H4 (cell line): Measurements from ENCODE around the gene ATP6V0A1. TPM values are rescaled to one million over a fixed set of nuclear protein-coding genes. Genes with fewer than 3 reads are reported as not detected.
A peak's percentile ranks its signal among the peaks of the same experiment; 100 is the strongest.
"Not testable (repeated sequence)": the region's sequence is repeated elsewhere in the genome, so short reads cannot be mapped to it uniquely, and the experiment has no call there.

Experiments
- DNase-seq: peaks from one replicate; pipeline ENCODE4 v3.0.0-alpha.2; 2015; ENCODE audit warnings: low spot score
- total RNA-seq: library from RNA; depleted of rRNA; stranded (reverse); fragments of >200 nt; shearing (Covaris generic); gene quantifications from 2 replicates; pipeline ENCODE4 v1.2.3, GENCODE V29; 2014

The ATP6V0A1 gene
- total RNA-seq, 1 experiment from 2014 or later = 21.5 TPM

- DNase-seq = peak; percentile 67
Measured at GRCh38 chr17:42436391-42436790, 22.3 kb upstream of the ATP6V0A1 start.

DNA sequence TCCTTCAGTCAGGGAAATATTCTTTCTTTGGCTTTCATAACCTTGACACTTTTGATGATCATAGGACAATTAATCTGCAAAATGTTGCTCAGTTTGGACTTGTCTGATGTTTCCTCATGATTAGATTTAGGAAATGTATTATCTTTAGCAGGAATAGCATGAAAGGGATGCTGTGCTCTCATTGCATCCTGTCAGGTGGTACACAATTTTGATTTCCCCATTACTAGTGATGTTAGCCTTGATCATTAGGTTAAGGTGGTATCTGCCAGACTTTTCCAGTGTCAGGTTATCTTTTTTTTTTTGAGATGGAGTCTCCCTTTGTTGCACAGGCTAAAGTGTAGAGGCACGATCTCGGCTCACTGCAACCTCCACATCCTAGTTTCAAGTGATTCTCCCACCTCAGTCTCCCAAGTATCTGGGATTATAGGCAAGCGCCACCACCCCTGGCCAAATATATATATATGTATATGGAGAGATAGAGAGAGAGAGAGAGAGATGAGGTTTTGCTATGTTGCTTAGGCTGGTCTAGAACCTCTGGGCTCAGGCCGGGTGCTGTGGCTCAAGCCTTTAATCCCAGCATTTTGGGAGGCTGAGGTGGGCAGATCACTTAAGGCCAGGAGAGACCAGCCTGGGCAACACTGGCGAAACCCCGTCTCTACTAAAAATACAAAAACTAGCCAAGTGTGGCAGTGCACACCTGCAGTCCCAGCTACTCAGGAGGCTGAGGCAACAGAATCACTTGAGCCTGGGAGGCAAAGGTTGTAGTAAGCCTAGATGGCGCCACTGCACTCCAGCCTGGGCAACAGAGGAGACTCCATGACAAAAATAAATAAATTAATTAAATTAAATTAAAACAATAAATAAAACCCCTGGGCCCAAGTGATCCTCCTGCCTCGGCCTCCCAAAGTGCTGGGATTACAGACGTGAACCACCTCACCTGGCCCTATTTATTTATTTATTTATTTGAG lies 19.8 kb upstream of the ATP6V0A1 start:
- DNase-seq = no peak

- DNase-seq = no peak
Measured at GRCh38 chr17:42441371-42442195, 17.1 kb upstream of the ATP6V0A1 start.

- DNase-seq = no peak
Measured at GRCh38 chr17:42442196-42442565, 16.5 kb upstream of the ATP6V0A1 start.

DNA sequence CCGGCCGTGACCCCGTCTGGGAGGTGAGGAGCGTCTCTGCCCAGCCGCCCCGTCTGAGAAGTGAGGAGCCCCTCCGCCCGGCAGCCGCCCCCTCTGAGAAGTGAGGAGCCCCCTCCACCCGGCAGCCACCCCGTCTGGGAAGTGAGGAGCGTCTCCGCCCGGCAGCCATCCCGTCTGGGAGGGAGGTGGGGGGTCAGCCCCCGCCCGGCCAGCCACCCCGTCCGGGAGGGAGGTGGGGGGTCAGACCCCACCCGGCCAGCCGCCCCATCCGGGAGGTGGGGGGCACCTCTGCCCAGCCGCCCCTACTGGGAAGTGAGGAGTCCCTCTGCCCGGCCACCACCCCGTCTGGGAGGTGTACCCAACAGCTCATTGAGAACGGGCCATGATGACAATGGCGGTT lies 9.5 kb upstream of the ATP6V0A1 start:
- not testable (repeated sequence) for DNase-seq

GRCh38 chr17:42449838-42450237 lies 8.8 kb upstream of the ATP6V0A1 start:
- DNase-seq = not testable (repeated sequence)

- not testable (repeated sequence) for DNase-seq
Measured at GRCh38 chr17:42451270-42451669, 7.4 kb upstream of the ATP6V0A1 start.

GRCh38 chr17:42453439-42453838 lies 5.2 kb upstream of the ATP6V0A1 start:
- DNase-seq = no peak

DNA sequence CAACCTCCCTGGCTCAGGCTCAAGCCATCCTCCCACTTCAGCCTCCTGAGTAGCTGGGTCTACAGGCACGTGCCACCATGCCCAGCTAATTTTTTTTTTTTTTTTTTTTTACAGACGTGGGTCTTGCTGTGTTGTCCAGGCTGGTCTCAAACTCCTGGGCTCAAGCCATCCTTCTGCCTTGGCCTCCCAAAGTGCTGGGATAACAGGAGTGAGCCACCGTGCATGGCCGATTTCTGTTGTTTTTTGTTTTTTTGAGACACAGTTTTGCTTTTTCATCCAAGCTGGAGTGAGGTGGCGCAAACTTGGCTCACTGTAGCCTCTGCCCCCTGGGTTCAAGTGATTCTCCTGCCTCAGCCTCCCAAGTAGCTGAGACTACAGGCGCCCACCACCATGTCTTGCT lies 3.7 kb upstream of the ATP6V0A1 start:
- not testable (repeated sequence) for DNase-seq

DNA sequence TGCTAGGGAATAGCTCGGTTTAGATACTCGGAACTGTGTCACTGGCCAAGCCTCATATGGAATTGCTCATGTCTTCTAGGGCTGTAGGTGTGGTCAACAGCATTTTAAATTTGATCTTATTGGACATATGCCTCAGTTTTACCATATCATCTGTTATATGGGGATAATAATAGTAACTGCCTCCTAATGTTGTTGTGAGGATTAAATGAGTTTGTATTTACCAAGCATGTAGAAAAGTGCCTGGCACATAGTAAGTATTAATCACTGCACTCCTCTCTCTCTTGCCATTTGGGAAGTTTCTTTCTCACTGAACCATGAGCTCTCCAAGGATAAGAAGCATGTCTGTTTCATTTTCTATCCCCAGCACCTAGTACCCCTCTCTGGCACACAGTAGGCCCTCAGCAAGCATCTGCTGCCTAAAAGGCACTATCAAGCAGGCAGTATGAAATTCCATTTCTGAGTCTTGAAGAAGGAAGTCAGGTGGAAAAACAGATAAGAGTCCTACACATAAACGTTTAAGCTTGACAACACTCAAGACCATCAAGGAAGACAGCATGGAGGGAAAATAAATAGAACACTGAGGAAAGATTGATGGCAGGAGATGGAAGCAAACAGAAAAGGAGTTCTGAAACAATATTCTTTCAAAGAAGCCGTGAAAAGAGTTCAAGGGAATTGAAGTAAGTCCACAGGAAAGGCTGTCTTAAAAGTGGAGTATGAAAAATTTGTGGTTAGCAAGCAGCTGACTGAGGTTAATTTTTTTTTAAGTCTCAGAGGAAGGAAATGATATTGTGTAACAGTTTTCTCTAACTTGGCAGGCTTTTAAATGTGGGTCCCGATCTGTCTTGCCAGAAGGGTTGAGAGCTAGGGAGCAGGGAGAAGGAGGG lies 2.2 kb upstream of the ATP6V0A1 start:
- DNase-seq = peak; percentile 67

DNA sequence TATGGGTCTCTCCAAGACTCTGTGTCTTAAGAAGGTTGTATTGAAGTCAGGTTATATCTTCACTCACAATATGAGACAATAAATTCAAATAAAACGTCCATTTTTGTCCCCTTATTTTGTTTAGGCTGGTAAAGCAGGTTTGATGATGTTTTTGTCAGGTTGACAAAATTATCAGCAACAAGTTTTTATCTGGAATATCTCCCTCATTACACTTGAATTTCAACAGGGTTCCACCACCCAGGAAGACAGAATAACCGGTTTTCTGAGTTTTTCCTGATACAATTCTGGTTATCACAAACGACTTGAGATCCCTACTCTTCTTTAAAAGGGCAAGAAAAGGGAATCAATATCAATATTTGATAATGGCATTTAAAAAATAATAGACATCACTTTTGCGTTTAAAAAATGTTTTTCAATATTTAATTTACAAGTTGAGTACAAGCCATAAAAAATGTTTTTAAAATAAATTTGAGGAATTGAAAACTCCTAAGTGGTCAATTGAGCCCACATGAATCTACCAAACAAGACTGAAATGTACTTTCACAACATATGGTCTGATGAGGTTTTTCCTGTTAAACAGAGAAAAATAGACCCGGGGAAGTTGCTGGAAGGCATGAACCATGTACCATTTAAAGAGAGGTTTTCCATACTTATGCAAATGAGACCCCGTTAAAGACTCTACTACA lies 1.4 kb upstream of the ATP6V0A1 start:
- DNase-seq = no peak

DNA sequence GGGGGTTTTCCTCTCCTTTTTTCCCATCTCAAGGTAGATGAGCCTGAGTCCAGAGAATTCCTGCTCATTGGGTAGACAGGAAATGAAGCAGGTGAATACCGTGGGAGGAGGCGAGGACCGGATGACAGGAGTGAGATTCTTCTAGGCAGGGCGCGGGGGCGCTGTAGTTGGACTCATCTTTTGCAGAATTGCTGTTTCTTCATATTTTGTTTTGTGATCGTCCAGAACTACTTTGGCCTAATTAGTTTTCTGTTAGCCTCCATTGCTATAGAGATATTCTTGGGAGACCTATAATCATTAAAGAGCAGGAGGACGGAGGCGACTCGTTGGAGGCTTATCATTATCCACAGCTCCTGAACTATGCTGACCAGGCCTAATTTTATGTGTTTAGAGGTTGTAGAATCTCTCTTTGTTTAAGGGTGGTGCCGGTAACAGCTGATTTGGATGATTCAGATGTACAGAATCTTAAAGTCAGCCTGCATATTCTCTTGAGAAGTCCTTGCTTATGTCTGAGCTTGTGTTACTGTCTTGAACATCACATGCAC lies 650 bp downstream of the ATP6V0A1 start:
- peak; percentile 30 for DNase-seq

DNA sequence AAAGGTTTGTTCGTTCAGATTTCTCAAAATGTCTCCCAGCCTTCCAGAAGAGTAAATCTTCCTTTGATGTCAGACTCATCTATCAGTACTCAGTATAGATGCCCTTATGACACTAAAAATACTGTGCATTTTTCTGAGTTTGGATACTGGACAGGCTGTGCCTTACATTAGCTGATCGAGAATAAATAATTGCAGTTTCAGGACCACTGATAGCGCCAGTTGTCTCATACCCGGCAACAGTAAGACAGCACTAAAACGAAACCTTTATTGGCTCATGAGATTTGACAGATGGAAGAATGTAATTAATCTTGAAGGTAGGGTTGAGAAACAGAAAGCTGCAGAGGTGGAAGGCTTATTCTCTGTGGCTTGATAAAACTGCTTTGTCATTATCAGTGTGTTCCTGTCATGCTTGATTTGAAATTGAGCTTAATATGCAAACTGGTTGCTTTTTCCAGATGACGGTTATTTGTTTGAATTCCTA lies 1.2 kb downstream of the ATP6V0A1 start:
- peak; percentile 37 for DNase-seq

DNA sequence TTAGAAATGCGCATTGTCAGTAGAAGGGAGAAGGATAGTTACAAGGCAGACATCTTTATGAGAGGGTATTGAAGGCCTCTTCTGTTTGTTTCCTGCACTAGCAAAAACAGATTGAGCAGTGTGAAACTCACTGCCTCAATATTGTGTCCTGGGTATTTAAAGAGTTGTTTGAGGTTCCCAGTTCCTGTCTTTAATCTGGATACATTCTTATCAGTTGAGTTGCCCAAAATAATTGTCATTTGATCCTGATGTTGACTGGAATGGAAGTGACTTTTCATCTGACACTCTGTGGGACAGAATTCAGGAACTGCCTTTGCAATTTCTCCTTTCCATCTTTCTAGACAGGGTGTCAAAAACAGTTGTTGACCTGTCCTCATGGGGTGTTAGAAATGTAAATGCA lies 1.7 kb downstream of the ATP6V0A1 start:
- DNase-seq = no peak

DNA sequence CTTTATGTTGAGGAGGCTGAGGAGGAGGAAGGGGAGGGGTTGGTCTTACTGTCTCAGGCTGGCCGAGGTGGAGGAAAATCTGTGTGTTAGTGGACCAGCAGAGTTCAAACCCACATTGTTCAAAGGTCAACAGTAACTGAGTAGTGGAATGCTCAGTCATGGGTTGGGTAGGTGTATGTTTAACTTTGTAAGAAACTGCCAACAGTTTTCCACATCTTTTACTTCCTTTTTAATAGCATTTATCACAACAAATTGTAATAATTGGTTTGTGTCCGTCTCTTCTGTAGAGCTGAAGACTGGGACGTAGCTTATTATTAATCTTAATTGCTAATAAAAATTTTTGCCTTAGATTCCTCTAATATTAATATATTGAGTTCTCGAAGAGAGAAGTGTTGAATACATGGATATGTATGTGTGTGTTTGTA lies 5.3 kb downstream of the ATP6V0A1 start:
- DNase-seq = no peak

GRCh38 chr17:42467889-42468288 lies 9.2 kb downstream of the ATP6V0A1 start:
- DNase-seq = no peak

GRCh38 chr17:42472709-42473521 lies 14.2 kb downstream of the ATP6V0A1 start:
- DNase-seq = peak; percentile 36

GRCh38 chr17:42474276-42474675 lies 15.6 kb downstream of the ATP6V0A1 start:
- no peak for DNase-seq

DNA sequence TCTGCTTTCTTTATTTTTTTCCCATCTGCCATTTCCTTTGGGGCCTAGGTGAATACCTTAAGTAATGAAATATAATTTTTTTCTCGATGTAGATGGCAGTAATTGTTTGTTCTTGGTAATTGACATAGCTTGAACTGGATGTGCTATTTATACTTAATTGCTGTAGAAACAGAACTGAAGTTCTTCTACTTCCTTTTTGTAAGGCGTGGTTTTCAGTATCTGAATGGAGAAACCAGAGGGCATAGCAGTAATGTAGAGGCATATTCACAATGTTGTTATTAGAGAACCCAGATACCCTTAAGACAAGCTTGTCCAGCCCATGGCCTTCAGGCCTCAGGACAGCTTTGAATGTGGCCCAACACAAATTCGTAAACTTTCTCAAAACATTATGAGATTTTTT lies 16.4 kb downstream of the ATP6V0A1 start:
- DNase-seq = no peak

GRCh38 chr17:42475835-42476234 lies 17.2 kb downstream of the ATP6V0A1 start:
- DNase-seq = no peak
